Right renal cortex interstitium (tissue), 3 donors: ENCODE data around the gene MLLT10. TPM values are rescaled to one million over a fixed set of nuclear protein-coding genes. Genes with fewer than 3 reads are reported as not detected.
A peak's percentile ranks its signal among the peaks of the same experiment; 100 is the strongest.
"Not testable (repeated sequence)": the region's sequence is repeated elsewhere in the genome, so short reads cannot be mapped to it uniquely, and the experiment has no call there.

ENCODE experiments used
- DNase-seq, 3 donors: peaks; one replicate each; pipeline ENCODE4 v3.0.0-alpha.2; 2013; ENCODE audit warnings: low read depth in 3 of 3, low spot score in 2 of 3
- polyA plus RNA-seq, 3 donors: library from polyadenylated mRNA; unstranded; fragments of 120-200 nt; gene quantifications; one replicate each; pipeline ENCODE4 v1.2.1, GENCODE V29; 2013; ENCODE audit not compliant: insufficient read length in 3 of 3

The MLLT10 gene
- polyA plus RNA-seq, 3 donors = 46.6 to 51.1 (median 49.0) TPM

GRCh38 chr10:21526188-21526859, 7.7 kb upstream of the MLLT10 start:
- DNase-seq = peak in 1 of 3 donors; percentile 82

- DNase-seq = no peak
These were observed 7.0 kb upstream of the MLLT10 start for GRCh38 chr10:21526860-21527597.

GRCh38 chr10:21527598-21528235, 6.3 kb upstream of the MLLT10 start:
- no peak for DNase-seq

- no peak for DNase-seq
These were observed 5.6 kb upstream of the MLLT10 start for GRCh38 chr10:21528236-21529031.

GRCh38 chr10:21529032-21529910, 4.8 kb upstream of the MLLT10 start:
- DNase-seq = no peak

GRCh38 chr10:21530168-21530567, 3.9 kb upstream of the MLLT10 start:
- DNase-seq = no peak

- no peak for DNase-seq
These were observed 3.4 kb upstream of the MLLT10 start for GRCh38 chr10:21530641-21531040.

- no peak for DNase-seq
These were observed 2.9 kb upstream of the MLLT10 start for GRCh38 chr10:21531164-21531563.

- DNase-seq = peak in 1 of 3 donors; percentile 8
These were observed 1.2 kb upstream of the MLLT10 start for GRCh38 chr10:21532694-21533466.

GRCh38 chr10:21534280-21534586, 201 bp downstream of the MLLT10 start:
- DNase-seq = no peak

GRCh38 chr10:21534604-21535493, 817 bp downstream of the MLLT10 start:
- DNase-seq = no peak

- no peak for DNase-seq
These were observed 1.5 kb downstream of the MLLT10 start for GRCh38 chr10:21535494-21535965.

- not testable (repeated sequence) for DNase-seq
These were observed 1.9 kb downstream of the MLLT10 start for GRCh38 chr10:21535976-21536375.

- DNase-seq = no peak
These were observed 2.8 kb downstream of the MLLT10 start for GRCh38 chr10:21536874-21537273.

- not testable (repeated sequence) for DNase-seq
These were observed 6.7 kb downstream of the MLLT10 start for GRCh38 chr10:21540701-21541100.

- DNase-seq = no peak
These were observed 13.2 kb downstream of the MLLT10 start for GRCh38 chr10:21547246-21547645.

- DNase-seq = no peak
These were observed 18.6 kb downstream of the MLLT10 start for GRCh38 chr10:21552638-21553037.

GRCh38 chr10:21556527-21556926, 22.5 kb downstream of the MLLT10 start:
- DNase-seq = no peak
